Measurements from ENCODE around the gene NUS1.

- TF ChIP-seq CTCF (IDR thresholded peaks at IDR 0.05) (no peak), POLR2A (IDR thresholded peaks at IDR 0.05) (no peak)
Measured at GRCh38 chr6:117655380-117655779, 19.9 kb upstream of the NUS1 start.

Data from body of pancreas (tissue), 4 donors.